Neural cell (in vitro differentiated cells): ENCODE data around the gene SLC9A7. TPM values are rescaled to one million over a fixed set of nuclear protein-coding genes. Genes with fewer than 3 reads are reported as not detected.

ENCODE experiments used
- H2AFZ ChIP-seq: fragments of 200-600, 300-800 bp; sonication (generic), shearing (Covaris generic); 2 replicates; pipeline ENCODE4 v1.6.0; 2014; ENCODE audit warnings: low read depth, mild to moderate bottlenecking, antibody characterized with exemption, low read length, moderate library complexity
- H3F3A ChIP-seq: fragments of 200-600 bp; shearing (Covaris generic); 2 replicates; pipeline ENCODE4 v1.6.1; 2016; ENCODE audit warnings: mild to moderate bottlenecking, moderate library complexity, mixed read lengths, antibody characterized with exemption, low read length; ENCODE audit not compliant: insufficient read depth, poor library complexity, severe bottlenecking
- H3K27ac ChIP-seq: fragments of 200-600, 300-800 bp; sonication (generic), shearing (Covaris generic); 2 replicates; pipeline ENCODE4 v1.5.1; 2014; ENCODE audit warnings: mild to moderate bottlenecking, low read length, moderate library complexity
- H3K27me3 ChIP-seq: fragments of 300-800, 200-600 bp; sonication (generic), shearing (Covaris generic); 2 replicates; pipeline ENCODE4 v1.6.0; 2014; ENCODE audit warnings: mild to moderate bottlenecking, low read depth, low read length, moderate library complexity; ENCODE audit not compliant: insufficient read depth
- H3K36me3 ChIP-seq: fragments of 300-800, 200-600 bp; sonication (generic), shearing (Covaris generic); 2 replicates; pipeline ENCODE4 v1.5.1; 2014; ENCODE audit warnings: mild to moderate bottlenecking, antibody characterized with exemption, low read length, moderate library complexity; ENCODE audit not compliant: insufficient read depth
- H3K4me2 ChIP-seq: fragments of 300-800, 200-600 bp; sonication (generic), shearing (Covaris generic); 2 replicates; pipeline ENCODE4 v1.6.0; 2014; ENCODE audit warnings: mild to moderate bottlenecking, low read length
- H3K4me3 ChIP-seq: fragments of 300-800, 200-600 bp; sonication (generic), shearing (Covaris generic); 2 replicates; pipeline ENCODE4 v1.5.1; 2014; ENCODE audit warnings: mild to moderate bottlenecking, low read length, moderate library complexity
- H3K79me2 ChIP-seq: fragments of 200-600 bp; shearing (Covaris generic); replicated peaks from 2 replicates; pipeline ENCODE4 v1.6.0; 2014; ENCODE audit warnings: mild to moderate bottlenecking, low read length, moderate library complexity; ENCODE audit not compliant: insufficient read depth
- H3K9ac ChIP-seq: fragments of 300-800, 200-600 bp; sonication (generic), shearing (Covaris generic); 2 replicates; pipeline ENCODE4 v1.6.1; 2016; ENCODE audit warnings: mild to moderate bottlenecking, low read length, mixed read lengths
- H3K9me2 ChIP-seq: fragments of 200-600 bp; shearing (Covaris generic); 2 replicates; pipeline ENCODE4 v1.6.1; 2016; ENCODE audit warnings: mild to moderate bottlenecking, low read length, mixed read lengths; ENCODE audit not compliant: insufficient read depth
- H3K9me3 ChIP-seq: fragments of 200-600, 300-800 bp; sonication (generic), shearing (Covaris generic); 2 replicates; pipeline ENCODE4 v1.6.1; 2016; ENCODE audit warnings: mild to moderate bottlenecking, mixed run types, low read length, moderate library complexity, mixed read lengths
- H4K20me1 ChIP-seq: fragments of 200-600 bp; shearing (Covaris generic); 2 replicates; pipeline ENCODE4 v1.6.1; 2016; ENCODE audit warnings: mild to moderate bottlenecking, mixed run types; ENCODE audit not compliant: insufficient read depth
- EP300 ChIP-seq: fragments of 450-650 bp; conservative IDR thresholded peaks from 2 replicates; pipeline ENCODE4 v1.6.1; 2014; ENCODE audit warnings: antibody characterized with exemption, mild to moderate bottlenecking, moderate library complexity; ENCODE audit not compliant: poor library complexity, severe bottlenecking
- EZH2 ChIP-seq: fragments of 200-600, 300-800 bp; shearing (Covaris generic), sonication (generic); IDR thresholded peaks from 2 replicates; pipeline ENCODE4 v1.6.1; 2014; ENCODE audit warnings: antibody characterized with exemption, low read length, borderline replicate concordance, mild to moderate bottlenecking; ENCODE audit not compliant: insufficient read depth, poor library complexity, severe bottlenecking
- MXI1 ChIP-seq: fragments of 450-650 bp; conservative IDR thresholded peaks from 2 replicates; pipeline ENCODE4 v1.6.1; 2014; ENCODE audit warnings: antibody characterized with exemption, mild to moderate bottlenecking; ENCODE audit not compliant: poor library complexity, severe bottlenecking
- POLR2AphosphoS5 ChIP-seq: IDR thresholded peaks from 2 replicates; pipeline ENCODE4 v1.6.1; 2012
- RAD21 ChIP-seq: fragments of 450-650 bp; conservative IDR thresholded peaks from 2 replicates; pipeline ENCODE4 v1.6.1; 2014; ENCODE audit warnings: antibody characterized with exemption, mild to moderate bottlenecking, moderate library complexity
- SMC3 ChIP-seq: fragments of 450-650 bp; conservative IDR thresholded peaks from 2 replicates; pipeline ENCODE4 v1.6.1; 2014; ENCODE audit warnings: antibody characterized with exemption, mild to moderate bottlenecking, moderate library complexity; ENCODE audit not compliant: poor library complexity
- TAF1 ChIP-seq: IDR thresholded peaks from 2 replicates; pipeline ENCODE4 v1.6.1; 2012; ENCODE audit warnings: low read depth
- polyA plus RNA-seq: library from polyadenylated mRNA; depleted of rRNA; stranded (reverse); fragments of >200 nt; gene quantifications from 2 replicates; pipeline ENCODE4 v1.2.3, GENCODE V29; 2014
- TF ChIP-seq, protein P1 (sequence below): IDR thresholded peaks from 2 replicates; pipeline ENCODE4 v1.6.1; 2012; ENCODE audit warnings: borderline replicate concordance
- TF ChIP-seq, protein P2 (sequence below): fragments of 450-650 bp; IDR thresholded peaks from 2 replicates; pipeline ENCODE4 v1.5.1; 2014; ENCODE audit warnings: antibody characterized with exemption, mild to moderate bottlenecking, moderate library complexity; ENCODE audit not compliant: poor library complexity, severe bottlenecking

The SLC9A7 gene
- polyA plus RNA-seq, 1 donor from 2014 or later = 12.1 TPM

DNA sequence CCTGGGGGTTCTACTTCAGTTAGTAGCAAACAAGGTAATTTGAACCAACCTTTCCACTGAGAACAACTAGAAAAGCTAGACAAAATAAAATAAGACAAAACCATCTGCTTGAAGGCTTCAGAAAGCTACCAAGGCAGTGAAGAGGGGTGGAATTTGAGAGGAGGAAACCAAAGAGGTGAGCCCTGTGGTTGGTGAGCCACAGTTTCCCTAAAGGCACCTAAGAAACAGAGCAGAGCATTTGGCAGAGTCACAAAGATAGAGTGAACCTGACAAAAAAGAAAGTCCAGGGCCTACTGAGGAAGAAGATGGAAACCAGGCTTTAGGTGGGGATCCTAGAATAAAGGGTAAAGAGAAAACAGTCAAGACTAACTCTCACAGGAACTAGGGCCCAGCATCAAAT, 141.0 kb downstream of the SLC9A7 start:
- H3K9me3 ChIP-seq = no peaks in the 10 kb centered on the region
- H3K4me3 ChIP-seq = no peak overlapping the region
- no peak overlapping the region for H3K4me2 ChIP-seq
- no peak overlapping the region for H3K27ac ChIP-seq
- TF ChIP-seq TAF1 (no peak), RAD21 (no peak), EZH2 (no peak), POLR2AphosphoS5 (no peak), EP300 (no peak), MXI1 (no peak), SMC3 (no peak)
- TF ChIP-seq, protein P1, sequence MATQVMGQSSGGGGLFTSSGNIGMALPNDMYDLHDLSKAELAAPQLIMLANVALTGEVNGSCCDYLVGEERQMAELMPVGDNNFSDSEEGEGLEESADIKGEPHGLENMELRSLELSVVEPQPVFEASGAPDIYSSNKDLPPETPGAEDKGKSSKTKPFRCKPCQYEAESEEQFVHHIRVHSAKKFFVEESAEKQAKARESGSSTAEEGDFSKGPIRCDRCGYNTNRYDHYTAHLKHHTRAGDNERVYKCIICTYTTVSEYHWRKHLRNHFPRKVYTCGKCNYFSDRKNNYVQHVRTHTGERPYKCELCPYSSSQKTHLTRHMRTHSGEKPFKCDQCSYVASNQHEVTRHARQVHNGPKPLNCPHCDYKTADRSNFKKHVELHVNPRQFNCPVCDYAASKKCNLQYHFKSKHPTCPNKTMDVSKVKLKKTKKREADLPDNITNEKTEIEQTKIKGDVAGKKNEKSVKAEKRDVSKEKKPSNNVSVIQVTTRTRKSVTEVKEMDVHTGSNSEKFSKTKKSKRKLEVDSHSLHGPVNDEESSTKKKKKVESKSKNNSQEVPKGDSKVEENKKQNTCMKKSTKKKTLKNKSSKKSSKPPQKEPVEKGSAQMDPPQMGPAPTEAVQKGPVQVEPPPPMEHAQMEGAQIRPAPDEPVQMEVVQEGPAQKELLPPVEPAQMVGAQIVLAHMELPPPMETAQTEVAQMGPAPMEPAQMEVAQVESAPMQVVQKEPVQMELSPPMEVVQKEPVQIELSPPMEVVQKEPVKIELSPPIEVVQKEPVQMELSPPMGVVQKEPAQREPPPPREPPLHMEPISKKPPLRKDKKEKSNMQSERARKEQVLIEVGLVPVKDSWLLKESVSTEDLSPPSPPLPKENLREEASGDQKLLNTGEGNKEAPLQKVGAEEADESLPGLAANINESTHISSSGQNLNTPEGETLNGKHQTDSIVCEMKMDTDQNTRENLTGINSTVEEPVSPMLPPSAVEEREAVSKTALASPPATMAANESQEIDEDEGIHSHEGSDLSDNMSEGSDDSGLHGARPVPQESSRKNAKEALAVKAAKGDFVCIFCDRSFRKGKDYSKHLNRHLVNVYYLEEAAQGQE = no peak
- TF ChIP-seq, protein P2, sequence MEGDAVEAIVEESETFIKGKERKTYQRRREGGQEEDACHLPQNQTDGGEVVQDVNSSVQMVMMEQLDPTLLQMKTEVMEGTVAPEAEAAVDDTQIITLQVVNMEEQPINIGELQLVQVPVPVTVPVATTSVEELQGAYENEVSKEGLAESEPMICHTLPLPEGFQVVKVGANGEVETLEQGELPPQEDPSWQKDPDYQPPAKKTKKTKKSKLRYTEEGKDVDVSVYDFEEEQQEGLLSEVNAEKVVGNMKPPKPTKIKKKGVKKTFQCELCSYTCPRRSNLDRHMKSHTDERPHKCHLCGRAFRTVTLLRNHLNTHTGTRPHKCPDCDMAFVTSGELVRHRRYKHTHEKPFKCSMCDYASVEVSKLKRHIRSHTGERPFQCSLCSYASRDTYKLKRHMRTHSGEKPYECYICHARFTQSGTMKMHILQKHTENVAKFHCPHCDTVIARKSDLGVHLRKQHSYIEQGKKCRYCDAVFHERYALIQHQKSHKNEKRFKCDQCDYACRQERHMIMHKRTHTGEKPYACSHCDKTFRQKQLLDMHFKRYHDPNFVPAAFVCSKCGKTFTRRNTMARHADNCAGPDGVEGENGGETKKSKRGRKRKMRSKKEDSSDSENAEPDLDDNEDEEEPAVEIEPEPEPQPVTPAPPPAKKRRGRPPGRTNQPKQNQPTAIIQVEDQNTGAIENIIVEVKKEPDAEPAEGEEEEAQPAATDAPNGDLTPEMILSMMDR = no peak
- no peaks in the 10 kb centered on the region for H3F3A ChIP-seq
- no peak overlapping the region for H3K9ac ChIP-seq
- H2AFZ ChIP-seq = no peak overlapping the region
- H4K20me1 ChIP-seq = no peaks in the 10 kb centered on the region
- H3K27me3 ChIP-seq = no peaks in the 10 kb centered on the region
- H3K79me2 ChIP-seq = no peaks in the 10 kb centered on the region
- no peaks in the 10 kb centered on the region for H3K9me2 ChIP-seq
- H3K36me3 ChIP-seq = no peaks in the 10 kb centered on the region

DNA sequence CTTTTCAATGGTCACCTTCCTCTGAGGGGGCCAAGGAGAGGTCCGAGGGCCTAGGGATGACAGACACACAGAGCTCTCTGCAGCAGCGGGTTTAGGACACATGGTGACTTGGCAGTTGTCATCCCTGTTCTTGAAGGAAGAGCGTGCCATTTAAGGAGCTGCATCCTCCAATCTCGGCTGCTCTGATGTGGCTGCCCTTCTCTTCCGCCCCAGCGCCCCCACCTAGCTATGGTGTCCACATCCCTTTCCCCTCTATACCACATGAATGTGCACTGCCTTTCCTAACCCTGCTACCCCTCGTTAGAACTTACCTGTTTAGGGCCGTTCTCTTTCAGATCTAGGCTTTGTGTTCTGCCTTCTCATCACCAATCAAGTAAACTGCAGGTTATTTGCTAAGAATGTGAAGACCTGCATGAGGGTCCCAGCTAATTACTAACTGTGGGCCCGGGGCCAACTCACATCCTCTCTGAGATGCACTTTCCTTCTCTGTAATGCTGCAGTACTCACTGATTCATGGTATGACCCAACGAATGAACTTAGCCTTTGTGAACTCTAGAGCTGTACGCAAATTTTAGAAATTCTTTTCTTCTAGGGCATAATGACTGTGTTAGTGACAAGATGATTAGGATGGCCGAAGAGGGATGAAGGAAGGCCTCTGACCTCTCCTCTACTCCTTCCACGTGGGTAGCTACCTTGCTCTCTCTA, 147.1 kb downstream of the SLC9A7 start:
- Histone ChIP-seq H3K27me3 (no peaks in the 10 kb centered on the region), H4K20me1 (no peaks in the 10 kb centered on the region), H3F3A (no peaks in the 10 kb centered on the region), H3K36me3 (no peaks in the 10 kb centered on the region), H3K4me3 (no peak overlapping the region), H3K9me3 (no peaks in the 10 kb centered on the region), H3K79me2 (no peaks in the 10 kb centered on the region), H2AFZ (no peak overlapping the region), H3K4me2 (no peak overlapping the region), H3K9ac (no peak overlapping the region), H3K9me2 (no peaks in the 10 kb centered on the region), H3K27ac (no peak overlapping the region)
- TF ChIP-seq, protein P1 = no peak
- no peak for TF ChIP-seq TAF1
- no peak for TF ChIP-seq MXI1
- TF ChIP-seq, protein P2 = no peak
- no peak for TF ChIP-seq EP300
- TF ChIP-seq POLR2AphosphoS5 = no peak
- TF ChIP-seq EZH2 = no peak
- no peak for TF ChIP-seq RAD21
- TF ChIP-seq SMC3 = no peak
